GM12872 (cell line): Measurements from ENCODE around the gene AP2S1.

ENCODE experiments used
- CTCF ChIP-seq: IDR thresholded peaks from 3 replicates; pipeline ENCODE4 v1.5.1; 2011; ENCODE audit warnings: low read depth, mild to moderate bottlenecking, low read length, moderate library complexity; ENCODE audit not compliant: insufficient read depth

AP2S1 gene

GRCh38 chr19:46815833-46816627, 34.6 kb downstream of the AP2S1 start:
- TF ChIP-seq CTCF = no peak

- no peak for TF ChIP-seq CTCF
Measured at GRCh38 chr19:46813839-46814358, 36.7 kb downstream of the AP2S1 start.

- TF ChIP-seq CTCF = no peak
Measured at GRCh38 chr19:46812977-46813838, 37.4 kb downstream of the AP2S1 start.

- no peak for TF ChIP-seq CTCF
Measured at GRCh38 chr19:46809534-46810272, 40.9 kb downstream of the AP2S1 start.

- no peak for TF ChIP-seq CTCF
Measured at GRCh38 chr19:46806656-46807055, 44.0 kb downstream of the AP2S1 start.

GRCh38 chr19:46803555-46803954, 47.1 kb downstream of the AP2S1 start:
- no peak for TF ChIP-seq CTCF

- no peak for TF ChIP-seq CTCF
Measured at GRCh38 chr19:46802152-46802551, 48.5 kb downstream of the AP2S1 start.
